GM12891 (cell line): ENCODE measurements around the gene SPAG16.

Source experiments
- POLR2A ChIP-seq: IDR thresholded peaks from 2 replicates; pipeline ENCODE4 v1.6.1; 2011; ENCODE audit warnings: low read depth, low read length, control low read depth
- POLR2AphosphoS5 ChIP-seq: IDR thresholded peaks from 2 replicates; pipeline ENCODE4 v1.6.1; 2011; ENCODE audit warnings: low read depth, low read length, control low read depth
- POU2F2 ChIP-seq: IDR thresholded peaks from 2 replicates; pipeline ENCODE4 v1.6.1; 2011; ENCODE audit warnings: low read depth, mild to moderate bottlenecking, control low read depth, low read length, moderate library complexity
- SPI1 ChIP-seq: IDR thresholded peaks from 2 replicates; pipeline ENCODE4 v1.6.1; 2011; ENCODE audit warnings: low read depth, low read length, control low read depth
- TAF1 ChIP-seq: IDR thresholded peaks from 2 replicates; pipeline ENCODE4 v1.6.1; 2011; ENCODE audit warnings: low read depth, low read length, control low read depth

DNA sequence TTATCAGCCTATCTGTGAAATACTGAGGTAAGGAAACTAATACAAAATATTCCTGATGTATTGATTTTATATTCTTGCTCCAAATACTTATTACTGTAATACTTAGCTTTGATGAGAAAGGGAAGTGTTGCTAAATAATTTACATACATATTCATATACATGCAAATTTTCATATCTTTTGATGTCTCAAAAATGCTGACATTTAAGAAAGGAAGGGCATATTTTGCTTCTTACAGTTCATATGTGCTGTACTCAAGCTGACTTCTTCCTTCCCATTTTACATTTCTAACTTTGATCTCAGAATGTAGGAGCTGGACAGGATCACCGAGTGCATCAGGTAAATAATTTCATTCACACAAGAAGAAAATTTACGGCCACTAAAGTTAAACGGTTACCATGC lies 727.4 kb downstream of the SPAG16 start:
- no peak for TF ChIP-seq POLR2A
- no peak for TF ChIP-seq POLR2AphosphoS5
- TF ChIP-seq POU2F2: no peak
- TF ChIP-seq TAF1: no peak
- TF ChIP-seq SPI1: no peak
